ENCODE data around the gene LMNB1.

Gene LMNB1

GRCh38 chr5:126746290-126746689, 30.6 kb upstream of the LMNB1 start:
- H3K27me3 ChIP-seq (ENCODE audit: insufficient read depth, low read depth): no peaks in the 10 kb centered on the region
- TF ChIP-seq CTCF (conservative IDR thresholded peaks at IDR 0.05; ENCODE audit: low read depth, low read length): no peak
- H3K4me1 ChIP-seq (ENCODE audit: low read depth, poor library complexity, severe bottlenecking): peaks cover 44% of the 10 kb centered on the region
- H4K20me1 ChIP-seq (ENCODE audit: insufficient read depth): no peaks in the 10 kb centered on the region
- H3K27ac ChIP-seq: no peak overlapping the region
- no peaks in the 10 kb centered on the region for H3K79me2 ChIP-seq (ENCODE audit: insufficient read depth, low read depth)
- no peak overlapping the region for H2AFZ ChIP-seq (ENCODE audit: low read depth)
- no peaks in the 10 kb centered on the region for H3K36me3 ChIP-seq (ENCODE audit: insufficient read depth)
- no peak overlapping the region for H3K4me2 ChIP-seq
- no peak overlapping the region for H3K9ac ChIP-seq
- no peak overlapping the region for H3K4me3 ChIP-seq (IDR thresholded peaks at IDR 0.05; ENCODE audit: insufficient read depth, low read depth, low read length)

GRCh38 chr5:126752081-126752785, 24.7 kb upstream of the LMNB1 start:
- H3K4me3 ChIP-seq (IDR thresholded peaks at IDR 0.05; ENCODE audit: insufficient read depth, low read depth, low read length): no peak overlapping the region
- H3K4me2 ChIP-seq: no peak overlapping the region
- no peaks in the 10 kb centered on the region for H3K79me2 ChIP-seq (ENCODE audit: insufficient read depth, low read depth)
- TF ChIP-seq CTCF (conservative IDR thresholded peaks at IDR 0.05; ENCODE audit: low read depth, low read length): no peak
- H3K4me1 ChIP-seq (ENCODE audit: low read depth, poor library complexity, severe bottlenecking): peaks cover 68% of the 10 kb centered on the region
- no peaks in the 10 kb centered on the region for H4K20me1 ChIP-seq (ENCODE audit: insufficient read depth)
- H3K27me3 ChIP-seq (ENCODE audit: insufficient read depth, low read depth): no peaks in the 10 kb centered on the region
- H3K36me3 ChIP-seq (ENCODE audit: insufficient read depth): no peaks in the 10 kb centered on the region
- no peak overlapping the region for H2AFZ ChIP-seq (ENCODE audit: low read depth)
- H3K27ac ChIP-seq: no peak overlapping the region
- H3K9ac ChIP-seq: no peak overlapping the region

- no peak overlapping the region for H3K4me2 ChIP-seq
- no peaks in the 10 kb centered on the region for H3K79me2 ChIP-seq (ENCODE audit: insufficient read depth, low read depth)
- H3K27me3 ChIP-seq (ENCODE audit: insufficient read depth, low read depth): no peaks in the 10 kb centered on the region
- peaks cover 70% of the 10 kb centered on the region for H3K4me1 ChIP-seq (ENCODE audit: low read depth, poor library complexity, severe bottlenecking)
- H4K20me1 ChIP-seq (ENCODE audit: insufficient read depth): no peaks in the 10 kb centered on the region
- no peak overlapping the region for H3K27ac ChIP-seq
- H3K9ac ChIP-seq: no peak overlapping the region
- TF ChIP-seq CTCF (conservative IDR thresholded peaks at IDR 0.05; ENCODE audit: low read depth, low read length): no peak
- no peak overlapping the region for H3K4me3 ChIP-seq (IDR thresholded peaks at IDR 0.05; ENCODE audit: insufficient read depth, low read depth, low read length)
- H2AFZ ChIP-seq (ENCODE audit: low read depth): no peak overlapping the region
- H3K36me3 ChIP-seq (ENCODE audit: insufficient read depth): no peaks in the 10 kb centered on the region
Observed at GRCh38 chr5:126753227-126753626, 23.7 kb upstream of the LMNB1 start.

GRCh38 chr5:126754609-126755008, 22.3 kb upstream of the LMNB1 start:
- no peaks in the 10 kb centered on the region for H4K20me1 ChIP-seq (ENCODE audit: insufficient read depth)
- no peak overlapping the region for H2AFZ ChIP-seq (ENCODE audit: low read depth)
- H3K4me1 ChIP-seq (ENCODE audit: low read depth, poor library complexity, severe bottlenecking): peaks cover 66% of the 10 kb centered on the region
- H3K4me2 ChIP-seq: no peak overlapping the region
- H3K9ac ChIP-seq: no peak overlapping the region
- H3K36me3 ChIP-seq (ENCODE audit: insufficient read depth): no peaks in the 10 kb centered on the region
- no peak for TF ChIP-seq CTCF (conservative IDR thresholded peaks at IDR 0.05; ENCODE audit: low read depth, low read length)
- H3K27ac ChIP-seq: no peak overlapping the region
- H3K27me3 ChIP-seq (ENCODE audit: insufficient read depth, low read depth): no peaks in the 10 kb centered on the region
- no peak overlapping the region for H3K4me3 ChIP-seq (IDR thresholded peaks at IDR 0.05; ENCODE audit: insufficient read depth, low read depth, low read length)
- H3K79me2 ChIP-seq (ENCODE audit: insufficient read depth, low read depth): no peaks in the 10 kb centered on the region
